Panc1 (cell line): ENCODE results near the gene SEMA3G.

ENCODE experiments used
- CTCF ChIP-seq: fragments of 450-650 bp; IDR thresholded peaks from 2 replicates; pipeline ENCODE4 v1.5.1; 2017; ENCODE audit warnings: mild to moderate bottlenecking
- POLR2AphosphoS5 ChIP-seq: IDR thresholded peaks from 2 replicates; pipeline ENCODE4 v1.6.1; 2012; ENCODE audit warnings: mild to moderate bottlenecking, low read depth, low read length, moderate library complexity
- SIN3A ChIP-seq: IDR thresholded peaks from 2 replicates; pipeline ENCODE4 v1.6.1; 2012; ENCODE audit warnings: low read depth, mild to moderate bottlenecking, low read length, moderate library complexity, borderline replicate concordance; ENCODE audit not compliant: insufficient read depth
- TCF7L2 ChIP-seq: IDR thresholded peaks from 2 replicates; pipeline ENCODE4 v1.6.1; 2011; ENCODE audit warnings: mild to moderate bottlenecking, low read depth, low read length, inconsistent platforms

- TF ChIP-seq TCF7L2, result no peak
- TF ChIP-seq CTCF, result no peak
- TF ChIP-seq POLR2AphosphoS5, result no peak
- no peak for TF ChIP-seq SIN3A
These were observed 44.6 kb downstream of the SEMA3G start for GRCh38 chr3:52400275-52400793.
